Gastrocnemius medialis (tissue), 4 donors: ENCODE measurements around the gene BRCA2.

ENCODE experiments used
- CTCF ChIP-seq, 5 experiments: fragments of 450-650 bp in 3 of 5; fragments of 200-600 bp in 2 of 5; sonication (generic) in 2 of 5; IDR thresholded peaks in 4 of 5; conservative IDR thresholded peaks in 1 of 5; 1 replicate in 4 of 5; 2 replicates in 1 of 5; pipeline ENCODE4 v1.5.1; 2016 to 2019; ENCODE audit warnings: antibody characterized with exemption in 5 of 5, mild to moderate bottlenecking in 3 of 5, moderate library complexity in 3 of 5
- POLR2A ChIP-seq, 2 donors: fragments of 450-650 bp; IDR thresholded peaks; one replicate each; pipeline ENCODE4 v1.6.1; 2017; ENCODE audit warnings: antibody characterized with exemption in 2 of 2, mild to moderate bottlenecking in 2 of 2, moderate library complexity in 2 of 2

DNA sequence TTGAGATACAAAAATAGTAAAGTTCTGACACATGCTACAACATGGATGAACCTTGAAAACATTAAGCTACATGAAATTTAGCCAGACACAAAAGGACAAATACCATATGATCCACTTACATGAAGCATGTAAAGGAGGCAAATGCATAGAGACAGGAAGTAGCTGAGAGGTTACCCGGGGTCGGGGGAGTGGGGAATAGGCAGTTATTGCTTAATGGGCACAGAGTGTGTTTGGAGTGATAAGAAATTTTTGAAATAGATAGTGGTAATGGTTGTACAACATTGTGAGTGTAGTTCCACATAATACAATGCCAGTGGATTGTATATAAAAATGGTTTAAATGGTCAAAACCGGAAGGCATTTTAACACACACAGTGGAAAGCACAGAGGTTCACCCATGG, 108.3 kb downstream of the BRCA2 start:
- TF ChIP-seq CTCF (IDR thresholded peaks at IDR 0.05 in 4 of 5, conservative IDR thresholded peaks at IDR 0.05 in 1 of 5) (no peak), POLR2A (IDR thresholded peaks at IDR 0.05) (no peak)
